Smooth muscle cell (in vitro differentiated cells): ENCODE data around the gene SLCO3A1. TPM values are rescaled to one million over a fixed set of nuclear protein-coding genes. Genes with fewer than 3 reads are reported as not detected.

ENCODE experiments used
- DNase-seq: peaks from one replicate; lab custom pipeline; 2025; ENCODE audit not compliant: unreplicated experiment; lab: John Stamatoyannopoulos, UW
- H2AFZ ChIP-seq: fragments of 200-600 bp; sonication (generic); 2 replicates; pipeline ENCODE4 v1.6.0; 2016; ENCODE audit warnings: antibody characterized with exemption, low read depth, mild to moderate bottlenecking
- H3F3A ChIP-seq: fragments of 200-600 bp; sonication (generic); 2 replicates; pipeline ENCODE4 v1.6.0; 2017; ENCODE audit warnings: antibody characterized with exemption, low read depth
- H3K27ac ChIP-seq: fragments of 200-600 bp; sonication (generic); 2 replicates; pipeline ENCODE4 v1.5.1; 2016; ENCODE audit warnings: low read depth, mild to moderate bottlenecking
- H3K27me3 ChIP-seq: fragments of 200-600 bp; sonication (generic); 2 replicates; pipeline ENCODE4 v1.6.1; 2016; ENCODE audit warnings: low read depth, mild to moderate bottlenecking
- H3K36me3 ChIP-seq: fragments of 200-600 bp; sonication (generic); 2 replicates; pipeline ENCODE4 v1.5.1; 2016; ENCODE audit warnings: low read depth
- H3K4me1 ChIP-seq: fragments of 200-600 bp; sonication (generic); 2 replicates; pipeline ENCODE4 v1.5.1; 2016; ENCODE audit warnings: low read depth
- H3K4me2 ChIP-seq: fragments of 200-600 bp; sonication (generic); 2 replicates; pipeline ENCODE4 v1.6.0; 2016; ENCODE audit warnings: mild to moderate bottlenecking
- H3K4me3 ChIP-seq: fragments of 200-600 bp; sonication (generic); 2 replicates; pipeline ENCODE4 v1.5.1; 2016; ENCODE audit warnings: mild to moderate bottlenecking
- H3K79me2 ChIP-seq: fragments of 200-600 bp; sonication (generic); 2 replicates; pipeline ENCODE4 v1.6.0; 2016; ENCODE audit warnings: low read depth, mild to moderate bottlenecking
- H3K9ac ChIP-seq: fragments of 200-600 bp; sonication (generic); 2 replicates; pipeline ENCODE4 v1.6.0; 2016; ENCODE audit warnings: low read depth
- H3K9me3 ChIP-seq: fragments of 200-600 bp; sonication (generic); replicated peaks from 2 replicates; pipeline ENCODE4 v1.5.1; 2016; ENCODE audit warnings: low read depth
- H4K20me1 ChIP-seq: fragments of 200-600 bp; sonication (generic); 2 replicates; pipeline ENCODE4 v1.6.0; 2016; ENCODE audit warnings: low read depth
- WGBS: methylation state at CpG from one replicate; pipeline ENCODE4 v1.1.7; 2016; ENCODE audit warnings: low lambda C conversion rate; 5-methylcytosine and 5-hydroxymethylcytosine counted together
- polyA plus RNA-seq: library from polyadenylated mRNA; unstranded; fragments of >200 nt; fragmentation: Nextera tagmentation; extraction: Ambion mirVana; gene quantifications from 2 replicates; pipeline ENCODE4 v1.2.1, GENCODE V29; 2016
- total RNA-seq: library from RNA; depleted of rRNA; stranded (reverse); fragments of >200 nt; gene quantifications from 2 replicates; pipeline ENCODE4 v1.2.3, GENCODE V29; 2014
- TF ChIP-seq, protein P1 (sequence below): fragments of 200-600 bp; sonication (generic); IDR thresholded peaks from 2 replicates; pipeline ENCODE4 v1.5.1; 2017; ENCODE audit warnings: borderline replicate concordance, mild to moderate bottlenecking, antibody characterized with exemption; ENCODE audit not compliant: insufficient read depth, poor library complexity, severe bottlenecking

The SLCO3A1 gene
- total and polyA plus RNA-seq, 2 experiments from 2014 or later: 1.3 to 12.6 TPM

DNA sequence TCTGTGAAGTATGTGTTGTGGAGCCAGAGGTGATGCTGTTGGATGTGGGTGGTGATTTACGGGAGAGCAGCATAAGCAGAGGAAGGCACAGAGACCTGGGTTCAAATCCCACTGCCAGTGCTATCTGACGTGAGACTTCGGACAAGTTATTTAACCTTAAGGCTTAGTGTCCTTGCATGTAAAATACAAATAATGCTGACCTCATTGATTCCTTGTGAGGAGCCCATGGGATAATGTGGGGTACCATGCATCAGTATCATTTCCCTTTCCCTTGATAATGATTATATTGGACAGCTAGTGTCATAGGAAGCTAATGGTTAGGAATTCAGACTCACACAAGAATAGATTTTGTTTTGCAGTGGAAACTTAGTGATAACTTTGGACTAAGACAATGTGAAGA is 141.6 kb downstream of the SLCO3A1 start:
- no peak for DNase-seq
- H3K79me2 ChIP-seq: no peaks in the 10 kb centered on the region
- H3K27ac ChIP-seq: no peak overlapping the region
- no peak overlapping the region for H3K9ac ChIP-seq
- H2AFZ ChIP-seq: no peak overlapping the region
- TF ChIP-seq, protein P1, sequence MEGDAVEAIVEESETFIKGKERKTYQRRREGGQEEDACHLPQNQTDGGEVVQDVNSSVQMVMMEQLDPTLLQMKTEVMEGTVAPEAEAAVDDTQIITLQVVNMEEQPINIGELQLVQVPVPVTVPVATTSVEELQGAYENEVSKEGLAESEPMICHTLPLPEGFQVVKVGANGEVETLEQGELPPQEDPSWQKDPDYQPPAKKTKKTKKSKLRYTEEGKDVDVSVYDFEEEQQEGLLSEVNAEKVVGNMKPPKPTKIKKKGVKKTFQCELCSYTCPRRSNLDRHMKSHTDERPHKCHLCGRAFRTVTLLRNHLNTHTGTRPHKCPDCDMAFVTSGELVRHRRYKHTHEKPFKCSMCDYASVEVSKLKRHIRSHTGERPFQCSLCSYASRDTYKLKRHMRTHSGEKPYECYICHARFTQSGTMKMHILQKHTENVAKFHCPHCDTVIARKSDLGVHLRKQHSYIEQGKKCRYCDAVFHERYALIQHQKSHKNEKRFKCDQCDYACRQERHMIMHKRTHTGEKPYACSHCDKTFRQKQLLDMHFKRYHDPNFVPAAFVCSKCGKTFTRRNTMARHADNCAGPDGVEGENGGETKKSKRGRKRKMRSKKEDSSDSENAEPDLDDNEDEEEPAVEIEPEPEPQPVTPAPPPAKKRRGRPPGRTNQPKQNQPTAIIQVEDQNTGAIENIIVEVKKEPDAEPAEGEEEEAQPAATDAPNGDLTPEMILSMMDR: no peak
- no peaks in the 10 kb centered on the region for H3K9me3 ChIP-seq
- no peaks in the 10 kb centered on the region for H3K27me3 ChIP-seq
- H4K20me1 ChIP-seq: no peaks in the 10 kb centered on the region
- no peak overlapping the region for H3K4me3 ChIP-seq
- no peak overlapping the region for H3K4me2 ChIP-seq
- no peaks in the 10 kb centered on the region for H3K4me1 ChIP-seq
- WGBS: 91% methylated on average over 3 of the region's 3 CpGs
- no peaks in the 10 kb centered on the region for H3K36me3 ChIP-seq
- no peaks in the 10 kb centered on the region for H3F3A ChIP-seq

DNA sequence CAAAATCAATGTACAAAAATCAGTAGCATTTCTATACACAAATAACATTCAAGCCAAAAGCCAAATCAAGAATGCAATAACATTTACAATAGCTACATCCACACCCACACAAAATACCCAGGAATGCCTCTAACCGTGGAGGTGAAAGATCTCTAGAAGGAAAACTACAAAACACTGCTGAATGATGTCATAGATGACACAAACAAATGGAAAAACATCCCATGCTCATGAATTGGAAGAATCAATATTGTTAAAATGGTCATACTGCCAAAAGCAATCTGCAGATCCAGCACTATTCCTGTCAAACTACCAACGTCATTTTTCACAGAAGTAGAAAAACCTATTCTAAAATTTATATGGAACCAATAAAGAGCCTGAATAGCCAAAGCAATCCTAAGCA is 143.7 kb downstream of the SLCO3A1 start:
- Histone ChIP-seq H3K36me3 (no peaks in the 10 kb centered on the region), H3K9me3 (no peaks in the 10 kb centered on the region), H3F3A (no peaks in the 10 kb centered on the region), H4K20me1 (no peaks in the 10 kb centered on the region), H3K79me2 (no peaks in the 10 kb centered on the region), H2AFZ (no peak overlapping the region), H3K4me1 (no peaks in the 10 kb centered on the region), H3K27ac (no peak overlapping the region), H3K4me2 (no peak overlapping the region), H3K27me3 (no peaks in the 10 kb centered on the region), H3K4me3 (no peak overlapping the region), H3K9ac (no peak overlapping the region)
- TF ChIP-seq, protein P1: no peak
- 92% methylated on average over 2 of the region's 2 CpGs for WGBS
- DNase-seq: no peak

DNA sequence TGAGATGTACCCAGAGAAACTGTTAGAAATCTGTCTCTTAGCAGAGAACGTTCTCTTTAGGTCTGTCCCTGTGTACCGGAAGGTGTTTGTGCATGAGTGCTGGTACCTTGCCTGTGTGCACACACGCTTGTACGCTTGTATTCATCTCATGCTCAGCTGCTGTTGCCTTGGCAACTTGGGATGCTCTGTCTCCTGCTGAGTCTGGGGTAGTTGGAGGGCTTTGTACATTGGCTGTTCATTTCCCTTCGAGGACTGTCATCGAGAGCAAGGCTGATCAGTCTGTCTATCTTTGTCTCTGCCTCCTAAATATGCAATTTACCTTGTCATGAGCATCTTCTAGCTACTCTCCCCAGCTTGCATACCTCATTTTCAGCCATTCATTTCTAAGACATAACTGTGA is 147.2 kb downstream of the SLCO3A1 start:
- Histone ChIP-seq H3K9me3 (no peaks in the 10 kb centered on the region), H4K20me1 (no peaks in the 10 kb centered on the region), H3K4me2 (no peak overlapping the region), H2AFZ (no peak overlapping the region), H3K4me1 (no peaks in the 10 kb centered on the region), H3K4me3 (no peak overlapping the region), H3K79me2 (no peaks in the 10 kb centered on the region), H3K27ac (no peak overlapping the region), H3K27me3 (no peaks in the 10 kb centered on the region), H3K9ac (no peak overlapping the region), H3F3A (no peaks in the 10 kb centered on the region), H3K36me3 (no peaks in the 10 kb centered on the region)
- DNase-seq: no peak
- 76% methylated on average over 6 of the region's 6 CpGs for WGBS
- TF ChIP-seq, protein P1: no peak

DNA sequence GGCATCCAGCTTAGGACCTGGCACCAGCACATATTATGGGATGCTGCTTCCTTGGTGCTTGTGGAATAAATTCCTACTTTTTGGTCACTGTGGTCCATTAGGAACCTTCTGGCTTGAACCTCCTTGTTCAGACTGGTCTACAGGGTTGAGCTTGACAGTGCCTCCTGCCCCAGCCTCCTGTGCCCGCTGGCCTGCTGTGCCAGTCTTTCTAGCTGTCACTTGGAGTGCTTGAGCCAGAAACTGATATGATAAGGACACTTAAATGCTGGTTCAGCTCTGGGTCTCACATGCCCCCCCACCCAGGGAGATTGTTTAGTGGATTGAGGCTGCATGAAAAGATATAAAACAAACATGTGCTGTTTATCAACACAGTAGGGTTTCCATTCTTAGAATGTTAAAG is 147.8 kb downstream of the SLCO3A1 start:
- no peaks in the 10 kb centered on the region for H4K20me1 ChIP-seq
- DNase-seq: no peak
- no peak overlapping the region for H3K4me3 ChIP-seq
- H2AFZ ChIP-seq: no peak overlapping the region
- H3K4me1 ChIP-seq: no peaks in the 10 kb centered on the region
- H3K4me2 ChIP-seq: no peak overlapping the region
- H3K9me3 ChIP-seq: no peaks in the 10 kb centered on the region
- H3F3A ChIP-seq: no peaks in the 10 kb centered on the region
- H3K27me3 ChIP-seq: no peaks in the 10 kb centered on the region
- no peak overlapping the region for H3K9ac ChIP-seq
- no peak overlapping the region for H3K27ac ChIP-seq
- WGBS: 89% methylated on average over 1 of the region's 1 CpG
- TF ChIP-seq, protein P1: no peak
- no peaks in the 10 kb centered on the region for H3K79me2 ChIP-seq
- H3K36me3 ChIP-seq: no peaks in the 10 kb centered on the region
